Colonic mucosa (tissue), 4 donors: ENCODE measurements around the gene CEPT1. TPM values are rescaled to one million over a fixed set of nuclear protein-coding genes. Genes with fewer than 3 reads are reported as not detected.

ENCODE experiments used
- DNase-seq: peaks from one replicate; pipeline ENCODE4 v3.0.0-alpha.2; 2020
- H3K27ac ChIP-seq: fragments of 200-600 bp; one replicate; pipeline ENCODE4 v1.8.0; 2021
- H3K27me3 ChIP-seq: fragments of 200-600 bp; one replicate; pipeline ENCODE4 v1.8.0; 2021
- H3K36me3 ChIP-seq: fragments of 200-600 bp; one replicate; pipeline ENCODE4 v1.8.0; 2021
- H3K4me1 ChIP-seq: fragments of 200-600 bp; one replicate; pipeline ENCODE4 v1.8.0; 2021; ENCODE audit warnings: mild to moderate bottlenecking
- H3K4me3 ChIP-seq: fragments of 200-600 bp; one replicate; pipeline ENCODE4 v1.8.0; 2021
- H3K9ac ChIP-seq, 2 donors: one replicate each; pipeline ENCODE4 v1.7.0; 2013; ENCODE audit warnings: control low read depth in 2 of 2, low read depth in 2 of 2, low read length in 2 of 2
- H3K9me3 ChIP-seq: fragments of 200-600 bp; one replicate; pipeline ENCODE4 v1.8.0; 2021
- CTCF ChIP-seq: fragments of 200-600 bp; IDR thresholded peaks from one replicate; pipeline ENCODE4 v1.8.0; 2022; ENCODE audit warnings: antibody characterized with exemption, mild to moderate bottlenecking
- intact Hi-C: fragments of 100-400 bp; cut with DNase I; formaldehyde crosslinking; loops from one replicate; pipeline ENCODE4 v1.14.1; 2022
- total RNA-seq, 2 donors: library from RNA; stranded (reverse); fragmentation: NEBNext Ultra II Directional in 1 of 2; extraction: Animal tissue kit (Norgen Biotek cat#: 25700) in 1 of 2; gene quantifications; one replicate each; pipeline ENCODE4 v1.2.1, GENCODE V29; 2021
- donor health status: healthy.
- donor health status: DM: no; HTN: no; CAD: no.
- donor health status: DM: no; HTN: no; CAD: no.

Gene CEPT1
- total RNA-seq, 2 donors from 2014 or later = 35.7 to 38.7 TPM

DNA sequence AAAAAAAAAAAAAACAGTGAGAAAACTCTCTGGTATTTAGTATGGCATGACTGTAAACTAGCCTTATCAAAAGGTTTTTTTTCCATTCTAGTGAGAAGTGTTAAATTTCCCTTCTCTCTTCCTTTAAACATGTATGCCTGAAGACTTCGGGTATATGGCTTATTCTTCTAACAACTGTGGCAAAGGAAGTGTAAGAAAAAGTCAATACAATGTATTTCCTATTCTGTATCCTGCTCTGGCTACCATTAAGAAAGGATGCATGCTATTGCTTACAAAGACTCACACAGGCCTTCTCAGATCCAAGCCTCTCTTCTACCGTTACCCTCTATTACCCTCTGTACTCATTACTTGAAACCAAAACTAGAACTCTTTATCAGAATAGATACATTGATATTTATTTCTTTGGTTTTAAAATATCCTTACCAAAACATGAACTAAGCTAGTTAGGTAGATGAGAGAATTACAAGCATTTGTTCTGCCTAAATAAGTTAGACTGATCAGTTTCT, 8.4 kb downstream of the CEPT1 start:
- Histone ChIP-seq H3K27me3 (no peaks in the 10 kb centered on the region), H3K4me3 (no peak overlapping the region), H3K9ac (no peak overlapping the region), H3K9me3 (no peaks in the 10 kb centered on the region), H3K4me1 (no peaks in the 10 kb centered on the region), H3K27ac (no peak overlapping the region), H3K36me3 (peaks cover 11% of the 10 kb centered on the region)
- no peak for TF ChIP-seq CTCF
- intact Hi-C loops = loop anchor here (10.0 kb wide), 1 partner anchor 76 kb away; the partner anchor contains the start of gene CHI3L2
- DNase-seq = no peak

DNA sequence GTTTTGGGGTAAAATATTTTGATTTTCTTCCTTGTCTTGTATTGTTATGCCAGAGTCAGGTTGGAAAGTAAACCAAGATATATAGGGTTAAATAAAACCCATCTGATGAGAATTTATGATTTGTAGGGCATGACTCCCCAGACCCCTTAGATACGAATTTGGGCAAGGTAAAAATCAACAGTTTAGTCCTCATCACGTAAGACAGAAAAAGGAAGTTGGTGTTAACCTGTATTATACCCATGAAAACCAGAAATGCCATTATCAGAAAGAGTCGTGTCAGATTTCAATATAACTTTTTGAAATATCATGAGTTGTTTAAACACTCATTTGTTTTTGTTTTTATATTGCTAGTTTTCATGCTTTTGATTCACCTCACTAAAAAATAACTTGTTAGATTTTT, 11.8 kb downstream of the CEPT1 start:
- H3K4me3 ChIP-seq = no peak overlapping the region
- TF ChIP-seq CTCF = no peak
- no peak for DNase-seq
- intact Hi-C loops = no loop called here
- no peak overlapping the region for H3K27ac ChIP-seq
- no peaks in the 10 kb centered on the region for H3K27me3 ChIP-seq
- H3K9me3 ChIP-seq = no peaks in the 10 kb centered on the region
- H3K36me3 ChIP-seq = peaks cover 11% of the 10 kb centered on the region
- H3K9ac ChIP-seq = no peak overlapping the region
- no peaks in the 10 kb centered on the region for H3K4me1 ChIP-seq

DNA sequence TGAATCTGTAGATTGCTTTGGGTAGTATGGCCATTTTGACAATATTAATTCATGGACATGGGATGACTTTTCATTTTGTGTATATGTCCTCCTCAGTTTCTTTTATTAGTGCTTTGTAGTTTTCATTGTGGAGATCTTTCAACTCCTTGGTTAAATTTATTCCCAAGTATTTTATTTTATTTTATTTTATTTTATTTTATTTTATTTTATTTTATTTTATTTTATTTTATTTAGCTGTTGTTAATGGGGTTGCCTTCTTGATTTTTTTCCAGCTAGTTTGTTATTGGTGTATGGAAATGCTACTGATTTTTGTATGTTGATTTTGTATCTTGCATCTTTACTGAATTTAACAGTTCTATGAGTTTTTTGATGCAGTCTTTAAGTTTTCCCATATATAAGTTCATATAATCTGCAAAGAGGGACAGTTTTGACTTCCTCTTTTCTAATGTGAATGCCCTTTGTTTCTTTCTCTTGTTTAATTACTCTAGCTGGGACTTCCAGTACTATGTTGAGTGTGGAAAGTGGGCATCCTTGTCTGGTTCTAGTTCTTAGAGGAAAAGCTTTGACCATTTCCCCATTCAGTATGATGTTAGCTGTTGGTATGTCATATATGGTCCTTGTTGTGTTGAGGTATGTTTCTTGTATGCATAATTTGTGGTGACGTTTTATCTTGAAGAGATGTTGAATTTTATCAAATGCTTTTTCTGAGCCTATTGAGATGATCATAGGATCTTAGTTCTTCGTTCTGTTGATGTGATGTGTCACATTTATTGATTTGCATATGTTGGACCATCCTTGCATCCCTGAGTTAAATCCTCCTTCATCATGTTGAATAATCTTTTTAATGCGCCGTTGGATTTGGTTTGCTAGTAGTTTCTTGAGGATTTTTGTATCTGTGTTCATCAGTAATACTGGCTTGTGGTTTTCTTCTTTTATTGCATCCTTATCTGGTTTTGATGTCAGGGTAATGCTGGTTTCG, 14.3 kb downstream of the CEPT1 start:
- peaks cover 5% of the 10 kb centered on the region for H3K36me3 ChIP-seq

GRCh38 chr1:111157431-111157830, 17.4 kb downstream of the CEPT1 start:
- no peak overlapping the region for H3K27ac ChIP-seq
- H3K36me3 ChIP-seq = no peaks in the 10 kb centered on the region
- H3K9ac ChIP-seq = no peak overlapping the region
- H3K27me3 ChIP-seq = no peaks in the 10 kb centered on the region
- no peak overlapping the region for H3K4me3 ChIP-seq
- DNase-seq = no peak
- H3K4me1 ChIP-seq = no peaks in the 10 kb centered on the region
- H3K9me3 ChIP-seq = no peaks in the 10 kb centered on the region
- intact Hi-C loops = no loop called here
- no peak for TF ChIP-seq CTCF

More for the DNA sequence above, 14.3 kb downstream of the CEPT1 start:
- Histone ChIP-seq H3K4me3 (no peak overlapping the region), H3K4me1 (no peaks in the 10 kb centered on the region), H3K27me3 (no peaks in the 10 kb centered on the region), H3K9me3 (no peaks in the 10 kb centered on the region), H3K9ac (no peak overlapping the region), H3K27ac (no peak overlapping the region)
- no peak for TF ChIP-seq CTCF
- DNase-seq = no peak
- intact Hi-C loops = no loop called here

- H3K4me3 ChIP-seq = no peak overlapping the region
- no peaks in the 10 kb centered on the region for H3K27me3 ChIP-seq
- no peak overlapping the region for H3K27ac ChIP-seq
- intact Hi-C loops = no loop called here
- no peaks in the 10 kb centered on the region for H3K9me3 ChIP-seq
- H3K36me3 ChIP-seq = no peaks in the 10 kb centered on the region
- TF ChIP-seq CTCF = no peak
- H3K9ac ChIP-seq = no peak overlapping the region
- no peaks in the 10 kb centered on the region for H3K4me1 ChIP-seq
- no peak for DNase-seq
Measured at GRCh38 chr1:111161843-111162487, 21.9 kb downstream of the CEPT1 start.
